NT2/D1 (cell line): ENCODE measurements around the gene NDUFC1.
"Not testable (repeated sequence)": the region's sequence is repeated elsewhere in the genome, so short reads cannot be mapped to it uniquely, and the experiment has no call there.

Experiments used
- YY1 ChIP-seq: IDR thresholded peaks from 2 replicates; pipeline ENCODE4 v1.6.1; 2011; ENCODE audit not compliant: insufficient read length, insufficient read depth
- ZNF274 ChIP-seq: IDR thresholded peaks from 2 replicates; pipeline ENCODE4 v1.6.1; 2011; ENCODE audit warnings: mild to moderate bottlenecking, low read depth, low read length

- TF ChIP-seq ZNF274, YY1: not testable (repeated sequence)
Measured at GRCh38 chr4:139322541-139322940, 20.3 kb upstream of the NDUFC1 start.
